ENCODE measurements around the gene MRPL23. TPM values are rescaled to one million over a fixed set of nuclear protein-coding genes. Genes with fewer than 3 reads are reported as not detected.

MRPL23 gene
- total RNA-seq, 1 experiment from 2014 or later = 109 TPM

GRCh38 chr11:1915795-1916131, 31.4 kb upstream of the MRPL23 start:
- H4K20me1 ChIP-seq (ENCODE audit: insufficient read depth) = no peaks in the 10 kb centered on the region
- no peak overlapping the region for H2AFZ ChIP-seq (ENCODE audit: low read depth, low read length, poor library complexity, severe bottlenecking)
- DNase-seq (ENCODE audit: low read depth, low spot score) (no peak), ATAC-seq (no peak)
- BruUV-seq (replicated peaks) = no TSS peak
- no peak overlapping the region for H3K4me2 ChIP-seq (ENCODE audit: low read length)
- H3K4me1 ChIP-seq (ENCODE audit: control insufficient read depth in 1 of 2, insufficient read depth in 2 of 2, low read length in 2 of 2) = no peaks in the 10 kb centered on the region
- intact Hi-C loops (cut with micrococcal nuclease) = loop anchor here (5.0 kb wide), 1 partner anchor 33 kb away; no protein-coding TSS in a partner anchor
- TF ChIP-seq FOSL1 (IDR thresholded peaks at IDR 0.05; ENCODE audit: low read depth) (no peak), YY1 (IDR thresholded peaks at IDR 0.05; ENCODE audit: extremely low read depth, insufficient replicate concordance, low read depth, low read length) (no peak), CBX3 (IDR thresholded peaks at IDR 0.05; ENCODE audit: low read depth) (no peak), CTCF (IDR thresholded peaks at IDR 0.05 in 2 of 3, conservative IDR thresholded peaks at IDR 0.05 in 1 of 3; ENCODE audit: borderline replicate concordance in 1 of 3, insufficient read depth in 1 of 3, low read depth in 2 of 3, low read length in 2 of 3) (no peak), JUND (IDR thresholded peaks at IDR 0.05) (no peak), RAD21 (IDR thresholded peaks at IDR 0.05; ENCODE audit: low read depth) (no peak), EZH2phosphoT487 (IDR thresholded peaks at IDR 0.05; ENCODE audit: borderline replicate concordance) (no peak), ELF1 (IDR thresholded peaks at IDR 0.05; ENCODE audit: borderline replicate concordance, low read depth) (no peak), CEBPB (IDR thresholded peaks at IDR 0.05; ENCODE audit: low read depth) (no peak), EGR1 (IDR thresholded peaks at IDR 0.05; ENCODE audit: low read depth) (no peak), REST (IDR thresholded peaks at IDR 0.05; ENCODE audit: low read depth) (no peak), ZBTB33 (IDR thresholded peaks at IDR 0.05; ENCODE audit: extremely low read depth, insufficient replicate concordance, low read length) (no peak), SIN3A (IDR thresholded peaks at IDR 0.05; ENCODE audit: low read depth) (no peak), ZNF274 (IDR thresholded peaks at IDR 0.05; ENCODE audit: low read depth, low read length) (no peak), ZFX (IDR thresholded peaks at IDR 0.05) (no peak), POLR2A (IDR thresholded peaks at IDR 0.05; ENCODE audit: borderline replicate concordance, extremely low read depth, insufficient read depth, insufficient read length) (no peak), EZH2 (IDR thresholded peaks at IDR 0.05) (no peak), MAX (IDR thresholded peaks at IDR 0.05) (no peak), SRF (IDR thresholded peaks at IDR 0.05; ENCODE audit: low read depth) (no peak), POLR2AphosphoS5 (IDR thresholded peaks at IDR 0.05; ENCODE audit: low read depth, low read length) (no peak)
- no peak overlapping the region for H3K27ac ChIP-seq (ENCODE audit: low read depth, low read length)
- ChIA-PET POLR2A (no interaction called here), CTCF (no interaction called here), RAD21 (ENCODE audit: low non-redundant PET in 1 of 2, low total read pairs in 2 of 2, uncharacterized antibody in 2 of 2, unreplicated experiment in 2 of 2) (no interaction called here)
- H3K4me3 ChIP-seq (replicated peaks in 1 of 2; ENCODE audit: low read depth in 1 of 2, low read length in 2 of 2) = no peak overlapping the region
- no peaks in the 10 kb centered on the region for H3K9me3 ChIP-seq (ENCODE audit: control insufficient read depth in 1 of 2, insufficient read depth in 1 of 2, low read depth in 1 of 2, low read length in 2 of 2)
- no peaks in the 10 kb centered on the region for H3K79me2 ChIP-seq (ENCODE audit: insufficient read depth, low read length)
- no peaks in the 10 kb centered on the region for H3K36me3 ChIP-seq (ENCODE audit: control insufficient read depth in 1 of 2, insufficient read depth in 2 of 2, low read length in 2 of 2)
- no peaks in the 10 kb centered on the region for H3K9me2 ChIP-seq (ENCODE audit: insufficient read depth)
- no peak overlapping the region for H3K9ac ChIP-seq (ENCODE audit: low read length)
- no peaks in the 10 kb centered on the region for H3K27me3 ChIP-seq (ENCODE audit: insufficient read depth, low read length)

Data from HCT116 (cell line).